SK-N-MC (cell line): ENCODE measurements around the gene RAB43.

Experiments
- DNase-seq: peaks from one replicate; pipeline ENCODE4 v3.0.0-alpha.2; 2011; ENCODE audit warnings: low read depth, low spot score
- H3K27ac ChIP-seq: fragments of 200-600 bp; sonication (generic); 2 replicates; pipeline ENCODE4 v1.5.1; 2016; ENCODE audit warnings: mixed run types
- H3K36me3 ChIP-seq: fragments of 200-600 bp; sonication (generic); 2 replicates; pipeline ENCODE4 v1.6.1; 2017; ENCODE audit warnings: antibody characterized with exemption, low read length, mixed read lengths; ENCODE audit not compliant: insufficient read depth
- H3K4me3 ChIP-seq: fragments of 200-600 bp; sonication (generic); 2 replicates; pipeline ENCODE4 v1.5.1; 2016
- H3K9ac ChIP-seq: fragments of 200-600 bp; sonication (generic); 2 replicates; pipeline ENCODE4 v1.8.0; 2017; ENCODE audit warnings: mixed run types, mixed read lengths; ENCODE audit not compliant: insufficient read length
- H3K9me3 ChIP-seq: fragments of 200-600 bp; sonication (generic); 2 replicates; pipeline ENCODE4 v1.6.1; 2017; ENCODE audit warnings: low read depth, mild to moderate bottlenecking, antibody characterized with exemption, low read length, moderate library complexity, mixed read lengths
- EZH2 ChIP-seq: fragments of 200-600 bp; sonication (generic); IDR thresholded peaks from one replicate; pipeline ENCODE4 v1.6.1; 2017; ENCODE audit warnings: antibody characterized with exemption
- FOXP2 ChIP-seq: optimal IDR thresholded peaks from 2 replicates; pipeline ENCODE3; 2011; ENCODE audit warnings: mild to moderate bottlenecking, moderate library complexity; ENCODE audit not compliant: insufficient read depth; ENCODE audit errors: extremely low read length, control extremely low read depth
- POLR2AphosphoS5 ChIP-seq: IDR thresholded peaks from 2 replicates; pipeline ENCODE4 v1.6.1; 2012; ENCODE audit warnings: mild to moderate bottlenecking, low read depth, low read length, borderline replicate concordance

RAB43 gene

GRCh38 chr3:129040039-129040336, 81.6 kb downstream of the RAB43 start:
- Histone ChIP-seq H3K9me3 (no peaks in the 10 kb centered on the region), H3K27ac (no peak overlapping the region), H3K9ac (no peak overlapping the region), H3K4me3 (no peak overlapping the region), H3K36me3 (no peaks in the 10 kb centered on the region)
- DNase-seq = no peak
- TF ChIP-seq EZH2 (no peak), POLR2AphosphoS5 (no peak), FOXP2 (no peak)

- DNase-seq = no peak
- no peak overlapping the region for H3K27ac ChIP-seq
- TF ChIP-seq FOXP2 (peak; percentile 76), POLR2AphosphoS5 (no peak)
Measured at GRCh38 chr3:129039271-129040038, 82.1 kb downstream of the RAB43 start.

GRCh38 chr3:129038121-129038855, 83.3 kb downstream of the RAB43 start:
- no peaks in the 10 kb centered on the region for H3K36me3 ChIP-seq
- H3K9me3 ChIP-seq = no peaks in the 10 kb centered on the region
- no peak overlapping the region for H3K4me3 ChIP-seq
- no peak overlapping the region for H3K27ac ChIP-seq
- no peak for DNase-seq
- peak overlapping the region; percentile 19 for H3K9ac ChIP-seq
- no peak for TF ChIP-seq POLR2AphosphoS5
- TF ChIP-seq FOXP2 = no peak
- no peak for TF ChIP-seq EZH2

More at GRCh38 chr3:129039271-129040038, 82.1 kb downstream of the RAB43 start:
- no peak overlapping the region for H3K9ac ChIP-seq
- no peaks in the 10 kb centered on the region for H3K9me3 ChIP-seq
- H3K4me3 ChIP-seq = no peak overlapping the region; the same call in 1 of the 2 replicates
- no peaks in the 10 kb centered on the region for H3K36me3 ChIP-seq
